NCI-H2227 treated with DMSO at 0.1 percent for 48 hours (cell line): Measurements from ENCODE around the gene CLASP2.
A peak's percentile ranks its signal among the peaks of the same experiment; 100 is the strongest.

Experiments
- DNase-seq: peaks from one replicate; lab custom pipeline; 2025; lab: John Stamatoyannopoulos, UW

The CLASP2 gene

DNA sequence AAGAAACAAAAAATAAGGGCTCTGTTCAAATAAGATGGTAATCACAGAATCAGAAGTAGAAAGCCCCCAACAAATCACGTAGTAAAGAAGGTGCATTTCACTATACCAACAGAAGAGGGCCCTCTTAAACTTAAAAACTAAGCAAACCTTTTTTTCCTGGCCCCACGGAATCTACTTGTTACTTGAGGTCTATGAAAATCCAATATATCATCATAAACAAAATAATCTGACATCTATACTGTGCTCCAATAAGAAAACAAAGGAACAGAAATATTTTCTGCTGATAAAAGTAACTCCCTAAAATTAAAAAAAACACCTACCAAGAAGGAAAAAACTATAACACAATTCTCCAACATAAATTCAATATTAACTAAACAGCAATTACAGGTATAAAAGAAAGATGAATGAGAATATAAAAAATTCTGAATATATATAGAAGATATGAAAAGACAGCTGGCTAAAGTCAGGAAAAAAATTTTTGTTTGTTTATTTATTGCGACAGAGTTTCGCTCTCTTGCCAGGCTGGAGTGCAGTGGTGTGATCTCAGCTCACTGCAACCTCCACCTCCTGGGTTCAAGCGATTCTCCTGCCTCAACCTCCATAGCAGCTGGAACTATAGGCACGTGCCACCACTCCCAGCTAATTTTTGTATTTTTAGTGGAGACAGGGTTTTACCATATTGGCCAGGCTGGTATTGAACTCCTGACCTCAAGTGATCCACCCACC is 81.8 kb downstream of the CLASP2 start:
- DNase-seq: peak; percentile 37

GRCh38 chr3:33634262-33634661 is 83.8 kb downstream of the CLASP2 start:
- no peak for DNase-seq

GRCh38 chr3:33629219-33629618 is 88.8 kb downstream of the CLASP2 start:
- DNase-seq: no peak

DNA sequence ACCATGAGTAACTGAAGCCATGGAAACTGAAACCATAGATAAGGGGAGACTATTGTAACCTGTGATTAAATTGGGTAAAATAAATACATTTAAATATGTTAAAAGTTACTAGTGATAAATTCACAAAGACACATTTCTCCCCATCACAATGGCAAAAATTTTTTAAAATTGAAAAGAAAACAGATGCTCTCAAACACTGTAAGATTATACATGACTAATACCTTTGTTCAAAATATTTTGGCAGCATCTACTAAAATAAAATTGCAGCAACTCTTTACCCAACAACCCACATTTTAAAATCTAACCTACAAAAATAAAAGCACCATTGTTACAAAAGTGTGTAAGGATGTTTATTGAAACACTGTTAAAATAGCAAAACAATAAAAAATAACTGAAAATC is 93.3 kb downstream of the CLASP2 start:
- DNase-seq: no peak

DNA sequence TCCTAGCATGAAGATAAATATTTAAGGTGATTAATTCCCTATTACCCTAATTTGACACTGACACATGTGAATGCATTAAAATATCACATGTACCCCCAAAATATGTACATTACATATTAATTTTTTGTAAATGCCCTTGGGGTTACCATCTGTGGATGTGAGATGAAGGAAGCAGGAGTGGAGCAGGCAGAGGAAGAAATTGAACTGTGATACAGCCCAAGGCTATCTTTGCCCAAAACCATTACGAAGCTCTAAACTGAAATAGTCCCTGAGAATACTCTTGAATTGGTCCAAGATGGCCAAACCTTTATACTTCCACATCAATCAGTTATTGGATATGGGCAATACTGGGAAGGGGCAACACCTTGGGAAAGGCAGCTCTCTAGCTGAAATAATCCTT is 105.0 kb downstream of the CLASP2 start:
- no peak for DNase-seq

GRCh38 chr3:33612607-33613006 is 105.4 kb downstream of the CLASP2 start:
- DNase-seq: no peak

GRCh38 chr3:33602829-33603228 is 115.2 kb downstream of the CLASP2 start:
- DNase-seq: no peak

DNA sequence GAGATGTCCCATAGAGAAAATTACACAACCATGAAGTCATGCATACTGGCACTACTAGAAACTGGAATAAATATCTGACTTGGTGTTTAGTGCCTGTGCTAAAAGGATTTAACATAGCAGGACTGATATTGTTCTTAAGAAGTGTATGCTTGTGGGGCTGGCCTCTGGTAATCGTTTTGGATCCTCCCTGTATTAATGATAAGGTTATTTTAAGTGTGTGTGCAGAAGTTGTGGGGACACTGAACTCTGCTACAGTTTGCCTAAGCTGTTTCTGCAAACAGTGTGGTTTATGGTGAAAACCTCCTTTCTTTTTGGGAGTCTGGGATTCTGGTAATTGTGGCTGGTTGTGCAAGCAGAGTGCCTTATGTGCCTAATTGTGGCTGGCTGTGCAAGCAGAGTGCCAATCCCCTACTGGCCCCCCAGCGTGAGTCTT is 120.8 kb downstream of the CLASP2 start:
- DNase-seq: no peak

DNA sequence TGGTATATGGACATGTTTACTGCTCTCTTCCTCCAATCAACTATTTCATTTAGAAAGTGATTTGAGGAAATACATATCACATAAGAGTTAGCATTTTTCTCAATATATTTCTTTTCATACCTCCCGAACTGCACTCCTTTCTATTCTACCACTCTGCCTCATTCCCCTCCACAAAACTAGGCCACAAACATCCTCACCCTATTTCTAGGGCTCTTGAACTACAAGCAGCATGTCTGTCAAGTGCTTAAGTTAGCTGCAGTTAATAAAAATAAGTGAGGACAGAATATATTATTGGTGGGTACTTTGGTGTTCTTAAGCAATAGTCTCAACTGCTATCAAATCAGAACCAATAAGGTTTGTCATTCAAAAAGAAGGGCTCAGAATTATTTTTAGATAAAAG is 125.1 kb downstream of the CLASP2 start:
- DNase-seq: no peak

DNA sequence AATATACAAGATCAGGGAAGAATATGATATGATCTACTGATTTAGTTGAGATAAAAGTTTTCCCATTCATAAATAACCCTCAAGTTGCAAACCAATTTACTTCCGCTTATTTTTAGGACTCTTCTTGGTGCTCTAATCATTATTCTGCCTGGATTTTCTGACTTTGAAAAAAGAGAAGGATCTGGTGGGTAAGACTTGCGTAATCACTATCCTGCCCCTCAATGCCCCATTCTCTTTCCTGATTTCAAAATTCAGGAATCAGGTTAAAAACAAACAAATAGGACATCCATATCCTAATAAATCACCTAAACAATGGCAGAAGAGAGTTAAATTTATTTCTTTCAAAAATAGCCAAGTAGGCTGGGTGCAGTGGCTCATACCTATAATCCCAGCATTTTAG is 127.5 kb downstream of the CLASP2 start:
- no peak for DNase-seq

GRCh38 chr3:33586402-33586801 is 131.7 kb downstream of the CLASP2 start:
- no peak for DNase-seq

DNA sequence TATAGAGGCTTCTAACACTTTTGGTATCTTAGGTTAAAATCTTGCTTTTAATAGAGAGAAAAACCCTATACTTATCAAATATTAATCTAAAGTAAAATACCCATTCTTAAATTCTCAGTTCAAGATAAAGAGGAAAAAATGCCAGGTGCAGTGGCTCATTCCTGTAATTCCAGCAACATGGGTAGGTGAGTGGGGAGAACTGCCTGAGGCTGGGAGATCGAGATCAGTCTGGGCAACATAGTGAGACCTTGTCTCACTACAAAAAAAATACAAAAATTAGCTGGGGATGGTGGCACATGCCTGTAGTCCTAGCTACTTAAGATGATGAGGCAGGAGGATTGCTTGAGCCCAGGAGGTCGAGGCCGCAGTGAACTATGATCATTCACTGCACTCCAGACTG is 135.8 kb downstream of the CLASP2 start:
- no peak for DNase-seq

DNA sequence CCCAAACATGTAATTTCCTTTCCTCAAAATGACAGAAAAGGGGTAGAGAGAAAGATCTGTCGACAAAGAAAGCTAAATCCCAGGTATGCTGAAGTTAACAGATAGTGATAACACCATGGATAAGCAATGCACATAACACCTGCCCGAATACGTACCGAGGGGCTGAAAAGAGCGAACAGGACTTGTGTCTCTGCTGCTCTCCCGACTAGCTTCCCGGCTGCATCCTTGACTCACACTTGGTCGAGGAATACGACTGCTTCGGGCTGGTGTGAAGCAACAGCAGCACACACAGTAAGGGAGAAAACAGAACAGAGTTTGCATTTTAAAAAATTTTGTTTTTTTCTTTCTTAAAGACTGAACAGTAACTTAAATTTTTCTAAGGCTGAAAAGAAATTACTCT is 136.4 kb downstream of the CLASP2 start:
- DNase-seq: no peak

DNA sequence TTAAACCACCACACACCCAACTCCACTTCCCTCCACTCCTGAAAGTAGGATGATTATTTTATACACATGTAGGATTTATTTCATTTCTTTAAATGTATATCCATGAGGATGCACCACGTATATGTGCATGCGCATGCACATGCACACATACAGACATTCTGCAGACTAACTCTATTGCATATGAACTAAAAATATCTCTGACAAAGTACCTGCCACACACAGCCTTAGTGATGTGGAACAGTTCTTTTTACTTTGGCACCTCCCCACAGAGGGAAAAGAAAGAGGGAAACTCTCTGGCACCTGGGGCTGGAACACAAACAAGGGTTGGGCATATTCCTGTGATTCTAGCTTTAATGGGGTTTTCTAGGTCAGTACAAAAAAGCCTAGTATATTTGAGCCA is 138.2 kb downstream of the CLASP2 start:
- no peak for DNase-seq

DNA sequence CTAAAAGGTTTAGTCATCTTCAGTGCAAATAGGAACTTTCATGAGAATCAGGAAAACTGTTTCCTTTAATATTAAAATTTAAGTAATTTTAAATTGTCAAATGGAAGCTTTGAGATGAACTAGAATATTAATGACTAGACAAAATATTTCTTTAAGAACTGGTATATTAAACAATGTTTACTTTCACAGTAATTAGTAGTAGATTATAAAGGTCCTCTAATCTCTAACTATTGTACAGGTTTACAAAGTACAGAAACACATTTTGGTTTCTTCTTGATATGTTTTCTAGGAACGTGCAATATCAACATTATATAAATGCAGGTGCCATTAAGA is 138.9 kb downstream of the CLASP2 start:
- no peak for DNase-seq

GRCh38 chr3:33578325-33579177 is 139.5 kb downstream of the CLASP2 start:
- DNase-seq: no peak

DNA sequence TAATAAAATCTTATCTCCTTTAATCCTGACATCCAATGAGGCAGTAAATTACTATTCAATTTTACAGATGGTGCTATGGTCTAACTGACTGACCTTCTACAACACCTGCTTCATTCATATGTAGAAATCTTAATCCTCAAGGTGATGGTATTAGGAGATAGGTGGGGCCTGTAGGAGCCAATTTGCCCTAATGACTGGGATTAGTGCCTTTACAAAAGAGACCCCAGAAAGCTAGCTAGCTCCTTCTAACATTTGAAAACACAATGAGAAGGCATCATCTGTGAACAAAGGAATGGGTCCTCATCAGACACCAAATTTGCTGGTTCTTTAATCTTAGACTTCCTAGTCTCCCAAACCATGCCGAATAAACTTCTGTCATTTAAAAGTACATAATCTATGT is 140.5 kb downstream of the CLASP2 start:
- DNase-seq: no peak

- DNase-seq: no peak
Observed at GRCh38 chr3:33577173-33577572, 140.9 kb downstream of the CLASP2 start.

DNA sequence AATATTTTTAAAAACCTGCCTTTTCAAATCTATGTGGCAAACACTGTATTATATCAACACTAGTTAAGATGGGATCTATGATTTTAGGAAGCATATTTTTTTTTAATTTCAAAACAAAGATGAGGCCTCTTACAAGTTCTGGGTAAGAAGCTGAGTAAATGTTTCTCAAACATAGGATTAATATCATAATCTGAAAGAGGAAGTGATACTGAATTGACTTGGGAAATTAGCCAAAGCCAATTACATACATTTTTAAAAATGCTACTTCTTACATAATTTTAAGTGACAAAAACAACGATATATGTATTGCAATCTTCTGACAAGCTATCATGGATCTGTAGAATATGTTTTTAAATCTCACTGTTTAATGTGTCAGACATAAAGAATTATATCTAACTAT is 142.7 kb downstream of the CLASP2 start:
- no peak for DNase-seq

DNA sequence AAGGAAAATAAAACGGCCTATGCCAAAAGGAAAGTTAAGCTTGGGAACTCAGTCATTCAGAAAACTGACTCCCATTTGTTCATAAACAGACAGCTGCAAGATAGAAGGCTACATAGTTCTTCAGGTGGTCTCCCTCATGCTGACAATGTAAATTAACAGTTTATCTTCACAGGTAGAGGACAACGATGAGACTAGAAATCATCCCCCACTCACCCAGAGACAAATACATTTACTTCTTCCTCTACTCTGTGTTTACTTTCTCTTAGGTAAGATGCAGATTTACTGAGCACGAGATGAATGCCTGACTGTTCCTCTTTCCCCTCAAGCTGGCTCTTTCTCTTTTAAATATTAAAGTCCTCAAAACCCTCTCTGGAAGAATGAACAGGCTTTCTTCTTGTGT is 160.2 kb downstream of the CLASP2 start:
- no peak for DNase-seq

- DNase-seq: no peak
Observed at GRCh38 chr3:33557279-33557678, 160.8 kb downstream of the CLASP2 start.

GRCh38 chr3:33547101-33547500 is 171.0 kb downstream of the CLASP2 start:
- no peak for DNase-seq

- DNase-seq: no peak
Observed at GRCh38 chr3:33544126-33544525, 173.9 kb downstream of the CLASP2 start.

DNA sequence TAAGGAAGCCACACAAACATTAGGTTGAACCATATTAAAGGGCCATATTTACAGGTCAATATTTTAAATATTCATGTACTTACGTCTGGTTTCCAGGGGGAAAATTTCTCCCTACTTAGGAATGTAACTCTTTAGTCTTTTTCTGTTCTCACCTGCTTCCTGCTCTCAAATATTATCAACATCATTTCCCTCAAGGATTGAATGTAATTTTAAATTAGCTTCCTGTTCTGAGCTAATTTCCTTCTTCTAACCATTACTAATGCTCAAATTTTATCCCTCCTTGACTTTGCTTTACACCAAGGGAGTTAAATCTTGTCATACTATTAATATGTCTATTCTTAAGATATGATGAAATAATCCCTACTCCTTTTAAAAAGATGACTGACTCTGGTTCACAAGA is 174.5 kb downstream of the CLASP2 start:
- no peak for DNase-seq
